ENCODE data around the gene TPI1.

DNA sequence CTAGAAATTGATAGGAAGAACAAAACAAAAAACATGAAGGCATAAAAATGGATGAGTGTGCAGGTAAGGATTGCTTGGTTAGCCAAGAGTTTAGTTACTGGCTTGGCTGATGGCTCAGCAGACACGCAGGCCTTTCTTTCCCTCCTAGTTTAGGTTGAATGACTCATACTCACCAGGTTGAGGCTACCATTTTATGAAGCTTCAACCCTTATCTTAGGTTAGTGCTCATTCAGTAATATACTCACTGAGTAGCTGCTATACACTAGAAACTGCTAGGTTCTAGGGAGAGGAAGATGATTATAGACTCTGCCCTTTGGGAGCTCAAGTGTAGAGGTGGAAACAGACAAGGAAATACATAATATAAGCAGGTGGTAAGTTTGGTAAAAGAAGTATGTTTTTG is 33.1 kb upstream of the TPI1 start:
- no peak for TF ChIP-seq REST (IDR thresholded peaks at IDR 0.05; ENCODE audit: insufficient read depth in 1 of 2, low read depth in 2 of 2, low read length in 2 of 2)
- no peak for TF ChIP-seq POLR2AphosphoS5 (IDR thresholded peaks at IDR 0.05; ENCODE audit: low read depth, low read length)
- no peak for TF ChIP-seq TAF1 (IDR thresholded peaks at IDR 0.05; ENCODE audit: borderline replicate concordance, insufficient read depth, low read length)
- TF ChIP-seq SIN3A (IDR thresholded peaks at IDR 0.05; ENCODE audit: borderline replicate concordance, insufficient read depth, low read length), result no peak

All from PFSK-1 (cell line).